KG1 (cell line): ENCODE results near the gene DPYD.

ENCODE experiments used
- DNase-seq: peaks from one replicate; lab custom pipeline; 2025; lab: John Stamatoyannopoulos, UW

The DPYD gene

DNA sequence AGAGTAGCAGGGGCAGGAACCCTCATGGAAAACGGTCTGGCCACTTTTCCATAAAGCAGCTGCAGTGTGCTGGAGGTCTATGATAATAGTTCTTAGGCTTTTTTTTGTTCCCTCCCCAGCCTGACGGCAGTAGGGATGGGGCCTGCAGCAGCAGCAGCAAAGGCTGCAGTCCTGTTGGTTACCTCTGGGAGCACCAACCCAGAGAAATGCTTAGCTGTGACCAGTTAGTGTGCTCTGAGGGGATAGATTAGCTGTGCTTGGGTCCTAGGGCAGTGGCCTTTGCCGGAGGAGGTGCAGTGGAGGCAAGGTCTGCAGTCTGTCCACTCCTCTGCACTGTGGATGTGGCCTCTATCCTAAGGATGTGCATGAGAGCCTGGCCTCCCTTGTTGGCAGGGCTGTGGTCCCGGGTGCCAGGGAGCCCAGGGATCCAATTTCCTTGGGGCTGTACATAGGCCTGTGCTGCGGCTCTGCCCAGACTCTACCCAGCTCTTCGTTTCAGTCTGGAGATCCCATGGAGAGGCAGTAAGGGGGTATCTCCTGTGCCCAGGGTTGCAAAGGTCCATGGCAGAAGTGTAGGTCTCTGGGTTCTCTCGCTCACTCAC, 876.6 kb downstream of the DPYD start:
- no peak for DNase-seq

DNA sequence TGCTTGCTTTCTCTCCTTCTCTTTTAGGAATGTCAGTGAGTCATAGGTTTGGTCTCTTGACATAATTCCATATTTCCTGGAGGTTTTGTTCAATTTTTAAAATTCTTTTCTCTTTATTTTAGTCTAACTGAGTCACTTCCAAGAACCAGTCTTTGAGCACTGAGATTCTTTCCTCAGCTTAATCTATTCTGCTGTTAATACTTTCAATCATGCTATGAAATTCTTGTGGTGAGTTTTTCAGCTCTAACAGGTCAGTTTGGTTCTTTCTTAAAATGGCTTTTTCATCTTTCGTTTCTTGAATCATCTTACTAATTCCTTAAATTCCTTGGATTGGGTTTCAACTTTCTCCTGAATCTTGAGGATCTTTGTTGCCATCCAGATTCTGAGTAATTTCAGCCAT, 878.3 kb downstream of the DPYD start:
- DNase-seq: no peak

- DNase-seq: no peak
These were observed 879.8 kb downstream of the DPYD start for GRCh38 chr1:97041026-97041425.

DNA sequence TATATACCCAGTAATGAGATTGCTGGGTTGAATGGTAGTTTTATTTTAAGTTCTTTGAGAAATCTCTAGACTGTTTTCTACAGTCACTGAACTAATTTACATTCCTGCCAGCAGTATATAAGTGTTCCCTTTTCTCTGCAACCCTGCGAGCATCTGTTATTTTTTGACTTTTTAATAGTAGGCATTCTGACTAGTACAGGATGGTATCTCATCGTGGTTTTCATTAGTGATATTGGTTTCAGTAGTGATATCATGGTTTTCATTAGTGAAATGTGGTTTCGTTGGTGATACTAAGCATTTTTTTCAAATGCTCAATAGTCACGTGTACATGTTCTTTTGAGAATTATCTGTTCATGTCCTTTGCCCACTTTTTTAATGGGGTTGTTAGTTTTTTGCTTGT, 882.4 kb downstream of the DPYD start:
- DNase-seq: no peak

- DNase-seq: no peak
These were observed 886.2 kb downstream of the DPYD start for GRCh38 chr1:97034651-97035050.

- DNase-seq: no peak
These were observed 886.9 kb downstream of the DPYD start for GRCh38 chr1:97033949-97034348.
